ENCODE data around the gene AK5. TPM values are rescaled to one million over a fixed set of nuclear protein-coding genes. Genes with fewer than 3 reads are reported as not detected.

AK5 gene
- total and polyA plus RNA-seq, 2 of the 4 experiments (the other 2 are of a cell fraction), result 22.5 to 25.8 TPM

- Histone ChIP-seq H2AK9ac (replicated peaks; ENCODE audit: low read depth, low read length, poor library complexity) (no peak overlapping the region), H2BK120ac (ENCODE audit: low read depth, low read length) (no peak overlapping the region), H4K20me1 (ENCODE audit: insufficient read depth, low read length) (no peaks in the 10 kb centered on the region), H4K5ac (ENCODE audit: low read depth, low read length) (no peak overlapping the region), H2AK5ac (ENCODE audit: low read depth, low read length) (no peak overlapping the region), H3K4me2 (ENCODE audit: low read depth, low read length) (no peak overlapping the region), H3K4me3 (ENCODE audit: insufficient read depth, low read depth, low read length) (no peak overlapping the region), H3K4ac (ENCODE audit: low read depth, low read length) (peak overlapping the region; percentile 19; the same call in 1 of the 2 replicates), H2AFZ (replicated peaks; ENCODE audit: low read length, poor library complexity) (no peak overlapping the region), H3K36me3 (ENCODE audit: control insufficient read depth, insufficient read depth, low read length) (peaks cover under 1% of the 10 kb centered on the region; the same call in 1 of the 2 replicates), H3K4me1 (ENCODE audit: control insufficient read depth, insufficient read depth, low read length) (peaks cover 2% of the 10 kb centered on the region; the same call in 1 of the 2 replicates), H2BK15ac (ENCODE audit: low read depth, low read length) (peak overlapping the region; percentile 70; the same call in 1 of the 3 replicates), H4K91ac (ENCODE audit: insufficient read depth, low read depth, low read length) (no peak overlapping the region), H4K8ac (ENCODE audit: low read depth in 2 of 2, low read length in 2 of 2) (no peak overlapping the region), H3K9me3 (ENCODE audit: control insufficient read depth, insufficient read depth, low read length) (no peaks in the 10 kb centered on the region), H3K27me3 (ENCODE audit: control insufficient read depth, insufficient read depth, low read length) (no peaks in the 10 kb centered on the region), H3K27ac (ENCODE audit: insufficient read depth, low read length) (no peak overlapping the region), H3K9me1 (ENCODE audit: insufficient read depth, low read length) (peaks cover 4% of the 10 kb centered on the region; the same call in 1 of the 2 replicates), H3K18ac (ENCODE audit: low read depth, low read length) (peak overlapping the region; percentile 47; the same call in 1 of the 2 replicates), H3K9ac (ENCODE audit: low read depth, low read length) (no peak overlapping the region), H3K23ac (ENCODE audit: low read depth, low read length) (no peak overlapping the region), H3K79me1 (ENCODE audit: low read depth in 1 of 2, low read length in 2 of 2) (peaks cover 0 to 18% of the 10 kb centered on the region in 2 experiments; a peak in 3 of 4 replicates), H2BK5ac (ENCODE audit: low read depth, low read length, poor library complexity, severe bottlenecking) (no peak overlapping the region), H2BK20ac (ENCODE audit: low read depth, low read length) (no peak overlapping the region; the same call in 1 of the 2 replicates), H3K14ac (replicated peaks; ENCODE audit: low read depth, low read length) (peak overlapping the region; percentile 71), H3K56ac (ENCODE audit: extremely low read depth, insufficient read depth, low read length) (no peak overlapping the region)
- ChIA-PET CTCF (no interaction called here), POLR2A (ENCODE audit: unreplicated experiment) (interaction anchor here (0.7 kb wide), 1 partner anchor 12 kb away, joined by 5 read pairs; no protein-coding TSS in a partner anchor)
- no peak for DNase-seq
- in situ Hi-C loops (cut with MboI; ENCODE audit: low sequenced_read_pairs) (no loop called here), dilution Hi-C loops (cut with HindIII; ENCODE audit: low sequenced_read_pairs, unreplicated experiment) (no loop called here), intact Hi-C loops (cut with micrococcal nuclease) (no loop called here)
- no peak for ATAC-seq (ENCODE audit: low read depth)
- no TSS peak for BruUV-seq (replicated peaks)
- TF ChIP-seq POLR2A (IDR thresholded peaks at IDR 0.05; ENCODE audit: low read depth, low read length) (no peak), MXI1 (IDR thresholded peaks at IDR 0.05; ENCODE audit: borderline replicate concordance, low read depth, low read length) (no peak), RCOR1 (IDR thresholded peaks at IDR 0.05; ENCODE audit: insufficient replicate concordance, low read length) (no peak), FOS (IDR thresholded peaks at IDR 0.05; ENCODE audit: low read depth, low read length) (no peak), CHD1 (IDR thresholded peaks at IDR 0.05; ENCODE audit: low read depth, low read length) (no peak), SMC3 (IDR thresholded peaks at IDR 0.05; ENCODE audit: low read depth, low read length) (no peak), USF2 (IDR thresholded peaks at IDR 0.05; ENCODE audit: low read depth, low read length) (no peak), MAFK (IDR thresholded peaks at IDR 0.05; ENCODE audit: low read depth, low read length) (no peak), RFX5 (IDR thresholded peaks at IDR 0.05; ENCODE audit: low read depth, low read length) (no peak), NFE2L2 (IDR thresholded peaks at IDR 0.05; ENCODE audit: low read depth, low read length) (no peak), RAD21 (IDR thresholded peaks at IDR 0.05; ENCODE audit: low read length) (no peak), ELK1 (IDR thresholded peaks at IDR 0.05; ENCODE audit: borderline replicate concordance, low read depth, low read length) (no peak), MAZ (IDR thresholded peaks at IDR 0.05; ENCODE audit: borderline replicate concordance, low read depth, low read length) (no peak), CEBPB (IDR thresholded peaks at IDR 0.05; ENCODE audit: low read depth, low read length) (no peak), BHLHE40 (IDR thresholded peaks at IDR 0.05; ENCODE audit: low read depth, low read length) (no peak)
These were observed 66.7 kb downstream of the AK5 start for GRCh38 chr1:77348549-77348948.
